HEK293 (cell line): ENCODE results near the gene SNX33.

Experiments
- CTCF ChIA-PET: fragments of 350-600 bp; formaldehyde crosslinking; extraction: SDS; loops from one replicate; lab custom pipeline; 2021; ENCODE audit warnings: antibody characterized with exemption; lab: Yijun Ruan, JAX
- POLR2A ChIA-PET: fragments of 300-600 bp; formaldehyde crosslinking; extraction: SDS; loops from one replicate; lab custom pipeline; 2020; ENCODE audit warnings: antibody characterized with exemption, inconsistent platforms; lab: Yijun Ruan, JAX
- H3K27ac ChIP-seq: fragments of 200-500 bp; sonication (Bioruptor generic); 2 replicates; pipeline ENCODE4 v1.5.1; 2014; ENCODE audit warnings: low read depth, low read length, control low read depth, inconsistent platforms; ENCODE audit errors: extremely low read depth
- H3K36me3 ChIP-seq, 2 experiments: fragments of 200-500 bp in 1 of 2; sonication (Bioruptor generic) in 1 of 2; 1 replicate in 1 of 2; 2 replicates in 1 of 2; pipeline ENCODE4 v1.5.1; 2014 to 2017; ENCODE audit warnings: inconsistent platforms in 2 of 2, low read length in 2 of 2; ENCODE audit not compliant: control insufficient read depth in 2 of 2, insufficient read depth in 1 of 2
- H3K4me1 ChIP-seq: fragments of 200-500 bp; sonication (Bioruptor generic); 2 replicates; pipeline ENCODE4 v1.5.1; 2014; ENCODE audit warnings: mild to moderate bottlenecking, low read length, inconsistent platforms; ENCODE audit not compliant: control insufficient read depth, insufficient read depth
- H3K4me3 ChIP-seq: 2 replicates; pipeline ENCODE4 v1.5.1; 2011; ENCODE audit warnings: low read depth, mild to moderate bottlenecking, control low read depth, low read length, moderate library complexity
- H3K9me3 ChIP-seq: fragments of 200-500 bp; sonication (Bioruptor generic); 2 replicates; pipeline ENCODE4 v1.5.1; 2014; ENCODE audit warnings: low read depth, low read length, inconsistent platforms; ENCODE audit not compliant: control insufficient read depth, insufficient read depth
- ATF2 ChIP-seq: fragments of 450-650 bp; formaldehyde crosslinking; IDR thresholded peaks from 2 replicates; pipeline ENCODE4 v1.5.1; 2016; ENCODE audit warnings: missing biosample characterization, missing genetic modification characterization, low read depth
- BCL11A ChIP-seq: fragments of 450-650 bp; formaldehyde crosslinking; IDR thresholded peaks from 2 replicates; pipeline ENCODE4 v1.5.1; 2016; ENCODE audit warnings: low read depth, missing biosample characterization, missing genetic modification characterization
- CTCF ChIP-seq: fragments of 450-650 bp; formaldehyde crosslinking; IDR thresholded peaks from 2 replicates; pipeline ENCODE4 v1.5.1; 2016; ENCODE audit warnings: missing biosample characterization, missing genetic modification characterization
- GLIS1 ChIP-seq: fragments of 450-650 bp; formaldehyde crosslinking; IDR thresholded peaks from 2 replicates; pipeline ENCODE4 v1.5.1; 2016; ENCODE audit warnings: missing biosample characterization, missing genetic modification characterization
- IKZF3 ChIP-seq: fragments of 450-650 bp; IDR thresholded peaks from 2 replicates; pipeline ENCODE4 v1.5.0; 2018; ENCODE audit warnings: missing biosample characterization, mild to moderate bottlenecking, missing genetic modification characterization, moderate library complexity
- PRDM10 ChIP-seq: fragments of 450-650 bp; formaldehyde crosslinking; IDR thresholded peaks from 2 replicates; pipeline ENCODE4 v1.5.1; 2016; ENCODE audit warnings: missing biosample characterization, missing genetic modification characterization
- REST ChIP-seq: fragments of 450-650 bp; formaldehyde crosslinking; IDR thresholded peaks from 2 replicates; pipeline ENCODE4 v1.5.1; 2016; ENCODE audit warnings: missing biosample characterization, missing genetic modification characterization
- SP7 ChIP-seq: fragments of 450-650 bp; formaldehyde crosslinking; IDR thresholded peaks from 2 replicates; pipeline ENCODE4 v1.5.1; 2016; ENCODE audit warnings: missing biosample characterization, missing genetic modification characterization
- ZBTB17 ChIP-seq: fragments of 450-650 bp; formaldehyde crosslinking; IDR thresholded peaks from 2 replicates; pipeline ENCODE4 v1.5.1; 2016; ENCODE audit warnings: missing biosample characterization, missing genetic modification characterization
- ZBTB20 ChIP-seq: fragments of 450-650 bp; formaldehyde crosslinking; IDR thresholded peaks from 2 replicates; pipeline ENCODE4 v1.5.1; 2016; ENCODE audit warnings: missing biosample characterization, missing genetic modification characterization
- ZBTB48 ChIP-seq: fragments of 450-650 bp; formaldehyde crosslinking; IDR thresholded peaks from 2 replicates; pipeline ENCODE4 v1.5.1; 2016; ENCODE audit warnings: missing biosample characterization, missing genetic modification characterization
- ZNF10 ChIP-seq: fragments of 450-650 bp; formaldehyde crosslinking; IDR thresholded peaks from 2 replicates; pipeline ENCODE4 v1.5.1; 2017; ENCODE audit warnings: missing biosample characterization, missing genetic modification characterization
- ZNF202 ChIP-seq: fragments of 450-650 bp; formaldehyde crosslinking; IDR thresholded peaks from 2 replicates; pipeline ENCODE4 v1.5.1; 2016; ENCODE audit warnings: missing biosample characterization, missing genetic modification characterization, borderline replicate concordance
- ZNF324 ChIP-seq: fragments of 450-650 bp; formaldehyde crosslinking; IDR thresholded peaks from 2 replicates; pipeline ENCODE4 v1.5.1; 2016; ENCODE audit warnings: missing biosample characterization, missing genetic modification characterization
- ZNF366 ChIP-seq: fragments of 450-650 bp; formaldehyde crosslinking; conservative IDR thresholded peaks from 2 replicates; pipeline ENCODE4 v1.5.1; 2016; ENCODE audit warnings: missing biosample characterization, missing genetic modification characterization
- ZNF449 ChIP-seq: fragments of 450-650 bp; formaldehyde crosslinking; IDR thresholded peaks from 2 replicates; pipeline ENCODE4 v1.5.1; 2017; ENCODE audit warnings: missing biosample characterization, mild to moderate bottlenecking, missing genetic modification characterization, moderate library complexity
- ZNF555 ChIP-seq: fragments of 450-650 bp; formaldehyde crosslinking; conservative IDR thresholded peaks from 2 replicates; pipeline ENCODE4 v1.5.1; 2017; ENCODE audit warnings: missing biosample characterization, mild to moderate bottlenecking, missing genetic modification characterization, inconsistent platforms
- ZNF558 ChIP-seq: fragments of 450-650 bp; formaldehyde crosslinking; IDR thresholded peaks from 2 replicates; pipeline ENCODE4 v1.5.1; 2016; ENCODE audit warnings: missing biosample characterization, missing genetic modification characterization
- ZNF560 ChIP-seq: fragments of 450-650 bp; formaldehyde crosslinking; IDR thresholded peaks from 2 replicates; pipeline ENCODE4 v1.5.1; 2017; ENCODE audit warnings: missing biosample characterization, missing genetic modification characterization, borderline replicate concordance
- ZNF561 ChIP-seq: fragments of 450-650 bp; IDR thresholded peaks from 2 replicates; pipeline ENCODE4 v1.5.1; 2018; ENCODE audit warnings: missing biosample characterization, missing genetic modification characterization, borderline replicate concordance
- ZNF654 ChIP-seq: fragments of 450-650 bp; formaldehyde crosslinking; IDR thresholded peaks from 2 replicates; pipeline ENCODE4 v1.5.1; 2016; ENCODE audit warnings: low read depth, missing biosample characterization, missing genetic modification characterization
- ZNF660 ChIP-seq: fragments of 450-650 bp; IDR thresholded peaks from 2 replicates; pipeline ENCODE4 v1.5.1; 2018; ENCODE audit warnings: missing biosample characterization, mild to moderate bottlenecking, missing genetic modification characterization
- ZNF791 ChIP-seq: fragments of 450-650 bp; formaldehyde crosslinking; IDR thresholded peaks from 2 replicates; pipeline ENCODE4 v1.5.1; 2016; ENCODE audit warnings: missing biosample characterization, missing genetic modification characterization
- ZNF830 ChIP-seq: fragments of 450-650 bp; IDR thresholded peaks from 2 replicates; pipeline ENCODE4 v1.5.0; 2018; ENCODE audit warnings: missing biosample characterization, missing genetic modification characterization, low read depth, mild to moderate bottlenecking, moderate library complexity
- ZSCAN30 ChIP-seq: fragments of 450-650 bp; IDR thresholded peaks from 2 replicates; pipeline ENCODE4 v1.5.1; 2018; ENCODE audit warnings: missing biosample characterization, mild to moderate bottlenecking, missing genetic modification characterization, moderate library complexity

SNX33 gene

GRCh38 chr15:75640483-75641178 lies 7.1 kb upstream of the SNX33 start:
- Histone ChIP-seq H3K9me3 (no peaks in the 10 kb centered on the region), H3K4me1 (peaks cover 7% of the 10 kb centered on the region), H3K4me3 (peak overlapping the region; percentile 58), H3K27ac (peak overlapping the region; percentile 94), H3K36me3 (peaks cover 6% of the 10 kb centered on the region in 2 experiments; a peak in 2 of 3 replicates)
- ChIA-PET POLR2A (interaction anchor here (0.5 to 4.4 kb wide), 27 partner anchors 9 to 645 kb away, joined by 3 to 94 read pairs (median 4); partner anchors contain the start of genes MAN2C1, NEIL1, PTPN9 and SCAMP5), CTCF (interaction anchor here (0.5 to 5.8 kb wide), 12 partner anchors 12 to 865 kb away, joined by 3 to 47 read pairs (median 4); partner anchors contain the start of genes C15orf39, MAN2C1 and SNUPN)
- TF ChIP-seq ZBTB17 (tag by site-specific recombination) = peak; percentile 92
- TF ChIP-seq ZNF660 (tag by site-specific recombination) = peak; percentile 95; the same call in 1 of the 2 replicates
- TF ChIP-seq ZNF555 (tag by site-specific recombination) = no peak
- no peak for TF ChIP-seq ZNF202
- no peak for TF ChIP-seq ZNF830 (tag by site-specific recombination)
- peak; percentile 100 for TF ChIP-seq ZBTB20 (tag by site-specific recombination)
- no peak for TF ChIP-seq ATF2 (tag by site-specific recombination)
- peak; percentile 74 for TF ChIP-seq GLIS1
- 0 out of 2 replicates have a peak, but pooled peaks have one; percentile 56 for TF ChIP-seq ZBTB48 (tag by site-specific recombination)
- TF ChIP-seq ZNF10 (tag by site-specific recombination) = peak; percentile 73
- TF ChIP-seq ZNF791 (tag by site-specific recombination) = no peak
- 0 out of 2 replicates have a peak, but pooled peaks have one; percentile 19 for TF ChIP-seq ZNF558 (tag by site-specific recombination)
- 0 out of 2 replicates have a peak, but pooled peaks have one; percentile 27 for TF ChIP-seq ZNF324
- TF ChIP-seq SP7 (tag by site-specific recombination) = peak; percentile 28; the same call in 1 of the 2 replicates
- no peak for TF ChIP-seq REST
- TF ChIP-seq BCL11A (tag by site-specific recombination) = 0 out of 2 replicates have a peak, but pooled peaks have one; percentile 6
- TF ChIP-seq ZNF561 (tag by site-specific recombination) = 0 out of 2 replicates have a peak, but pooled peaks have one; percentile 28
- TF ChIP-seq ZSCAN30 (tag by site-specific recombination) = peak; percentile 38; the same call in 1 of the 2 replicates
- TF ChIP-seq ZNF560 (tag by site-specific recombination) = no peak
- TF ChIP-seq CTCF (tag by site-specific recombination) = peak; percentile 79
- peak; percentile 97 for TF ChIP-seq ZNF449 (tag by site-specific recombination)
- peak; percentile 81 for TF ChIP-seq PRDM10 (tag by site-specific recombination)
- TF ChIP-seq IKZF3 (tag by site-specific recombination) = peak; percentile 21; the same call in 1 of the 2 replicates
- TF ChIP-seq ZNF366 = peak; percentile 37; the same call in 1 of the 2 replicates
- TF ChIP-seq ZNF654 = peak; percentile 86
